HCT116 (cell line): ENCODE measurements around the gene ABCA5. TPM values are rescaled to one million over a fixed set of nuclear protein-coding genes. Genes with fewer than 3 reads are reported as not detected.

Experiments
- ATAC-seq: fragments of 200-7000 bp; cut with Tn5 transposase; 2 replicates; pipeline ENCODE4 v1.9.1; 2020; ENCODE audit warnings: mild to moderate bottlenecking, moderate library complexity
- BruUV-seq: library from RNA; stranded (reverse); fragments of 400-500 nt; replicated peaks from 2 replicates; lab custom pipeline; 2021; lab: Mats Ljungman, UMichigan
- CTCF ChIA-PET: fragments of 300-600 bp; sonication (Branson Sonifier 250); formaldehyde crosslinking; loops from one replicate; lab custom pipeline; 2021; ENCODE audit warnings: antibody characterized with exemption; lab: Charles Lee
- POLR2A ChIA-PET: fragments of 300-600, 350-600 bp; sonication (Branson Sonifier 250); formaldehyde crosslinking; loops from one replicate; lab custom pipeline; 2021; ENCODE audit warnings: antibody characterized with exemption; lab: Charles Lee
- RAD21 ChIA-PET, 2 experiments: fragments of 300-600 bp; sonication (Branson Sonifier 250); formaldehyde crosslinking; loops; one replicate each; lab custom pipeline; 2023; ENCODE audit warnings: low total read pairs in 2 of 2; ENCODE audit not compliant: uncharacterized antibody in 2 of 2, unreplicated experiment in 2 of 2, low non-redundant PET in 1 of 2; lab: Charles Lee
- DNase-seq: peaks from one replicate; pipeline ENCODE4 v3.0.0-alpha.2; 2010; ENCODE audit warnings: low read depth, low spot score
- H2AFZ ChIP-seq: fragments of 200-600 bp; shearing (Covaris generic), sonication (generic); 2 replicates; pipeline ENCODE4 v1.6.1; 2017; ENCODE audit warnings: low read depth, mixed run types, mixed read lengths, antibody characterized with exemption, low read length; ENCODE audit not compliant: poor library complexity, severe bottlenecking
- H3K27ac ChIP-seq: 2 replicates; pipeline ENCODE4 v1.5.1; 2012; ENCODE audit warnings: low read depth, low read length
- H3K27me3 ChIP-seq: fragments of 200-600 bp; sonication (generic); 2 replicates; pipeline ENCODE4 v1.6.1; 2016; ENCODE audit warnings: mixed run types, low read length, mixed read lengths; ENCODE audit not compliant: insufficient read depth
- H3K36me3 ChIP-seq, 2 experiments: fragments of 200-500 bp in 1 of 2; fragments of 200-600 bp in 1 of 2; sonication (Bioruptor generic) in 1 of 2; sonication (generic) in 1 of 2; 2 replicates each; pipeline versions ENCODE4 v1.5.1 to v1.6.1; 2014 to 2016; ENCODE audit warnings: low read length in 2 of 2, inconsistent platforms in 1 of 2, mixed read lengths in 1 of 2, mixed run types in 1 of 2; ENCODE audit not compliant: insufficient read depth in 2 of 2, control insufficient read depth in 1 of 2
- H3K4me1 ChIP-seq, 2 experiments: fragments of 200-600 bp in 1 of 2; sonication (generic) in 1 of 2; 2 replicates each; pipeline versions ENCODE4 v1.5.1 to v1.6.1; 2012 to 2017; ENCODE audit warnings: low read length in 2 of 2, inconsistent platforms in 1 of 2, mild to moderate bottlenecking in 1 of 2, mixed read lengths in 1 of 2, mixed run types in 1 of 2, moderate library complexity in 1 of 2; ENCODE audit not compliant: insufficient read depth in 2 of 2, control insufficient read depth in 1 of 2
- H3K4me2 ChIP-seq: fragments of 200-600 bp; sonication (generic); 2 replicates; pipeline ENCODE4 v1.6.1; 2017; ENCODE audit warnings: mixed run types, low read length, mixed read lengths
- H3K4me3 ChIP-seq, 2 experiments: fragments of 200-600 bp in 1 of 2; sonication (generic) in 1 of 2; replicated peaks in 1 of 2; 2 replicates each; pipeline ENCODE4 v1.5.1; 2011 to 2016; ENCODE audit warnings: low read length in 2 of 2, control low read depth in 1 of 2, low read depth in 1 of 2, mild to moderate bottlenecking in 1 of 2, mixed read lengths in 1 of 2, mixed run types in 1 of 2
- H3K79me2 ChIP-seq: fragments of 200-600 bp; sonication (generic); 2 replicates; pipeline ENCODE4 v1.6.1; 2017; ENCODE audit warnings: mild to moderate bottlenecking, mixed run types, low read length, moderate library complexity, mixed read lengths; ENCODE audit not compliant: insufficient read depth
- H3K9ac ChIP-seq: fragments of 200-600 bp; sonication (generic); 2 replicates; pipeline ENCODE4 v1.6.1; 2016; ENCODE audit warnings: low read length, mixed read lengths
- H3K9me2 ChIP-seq: fragments of 200-600 bp; sonication (generic), shearing (Covaris generic); 2 replicates; pipeline ENCODE4 v1.6.1; 2017; ENCODE audit warnings: mixed run types, mild to moderate bottlenecking, moderate library complexity; ENCODE audit not compliant: insufficient read depth
- H3K9me3 ChIP-seq, 2 experiments: fragments of 200-500 bp in 1 of 2; fragments of 200-600 bp in 1 of 2; sonication (Bioruptor generic) in 1 of 2; sonication (generic) in 1 of 2; 2 replicates each; pipeline ENCODE4 v1.6.1; 2014 to 2017; ENCODE audit warnings: low read length in 2 of 2, mixed read lengths in 2 of 2, inconsistent platforms in 1 of 2, low read depth in 1 of 2, mild to moderate bottlenecking in 1 of 2, mixed run types in 1 of 2, moderate library complexity in 1 of 2; ENCODE audit not compliant: control insufficient read depth in 1 of 2, insufficient read depth in 1 of 2
- H4K20me1 ChIP-seq: fragments of 200-600 bp; sonication (generic), shearing (Covaris generic); 2 replicates; pipeline ENCODE4 v1.6.1; 2017; ENCODE audit warnings: mixed run types, mild to moderate bottlenecking, moderate library complexity; ENCODE audit not compliant: insufficient read depth
- ATF3 ChIP-seq: IDR thresholded peaks from 2 replicates; pipeline ENCODE4 v1.6.1; 2012
- CBX3 ChIP-seq: IDR thresholded peaks from 2 replicates; pipeline ENCODE4 v1.6.1; 2012; ENCODE audit warnings: low read depth
- EGR1 ChIP-seq: IDR thresholded peaks from 2 replicates; pipeline ENCODE4 v1.6.1; 2012; ENCODE audit warnings: low read depth
- EZH2 ChIP-seq: fragments of 200-600 bp; sonication (generic); IDR thresholded peaks from 2 replicates; pipeline ENCODE4 v1.6.1; 2017; ENCODE audit warnings: antibody characterized with exemption, mixed run types
- EZH2phosphoT487 ChIP-seq: fragments of 200-600 bp; IDR thresholded peaks from 2 replicates; pipeline ENCODE4 v1.6.1; 2018; ENCODE audit warnings: antibody characterized with exemption, borderline replicate concordance
- FOSL1 ChIP-seq: IDR thresholded peaks from 2 replicates; pipeline ENCODE4 v1.6.1; 2012; ENCODE audit warnings: low read depth
- JUND ChIP-seq: IDR thresholded peaks from 2 replicates; pipeline ENCODE4 v1.6.1; 2012
- MAX ChIP-seq: IDR thresholded peaks from 2 replicates; pipeline ENCODE4 v1.6.1; 2012
- RAD21 ChIP-seq: IDR thresholded peaks from 2 replicates; pipeline ENCODE4 v1.6.1; 2012; ENCODE audit warnings: low read depth, mild to moderate bottlenecking
- SP1 ChIP-seq: IDR thresholded peaks from 2 replicates; pipeline ENCODE4 v1.6.1; 2012; ENCODE audit warnings: low read depth
- SRF ChIP-seq: IDR thresholded peaks from 2 replicates; pipeline ENCODE4 v1.6.1; 2012; ENCODE audit warnings: low read depth
- TCF7L2 ChIP-seq: IDR thresholded peaks from 2 replicates; pipeline ENCODE4 v1.7.0; 2011; ENCODE audit warnings: borderline replicate concordance, inconsistent platforms; ENCODE audit not compliant: insufficient read depth, insufficient read length; ENCODE audit errors: extremely low read depth
- YY1 ChIP-seq: IDR thresholded peaks from 2 replicates; pipeline ENCODE4 v1.6.1; 2011; ENCODE audit warnings: low read length, low read depth, moderate library complexity, mild to moderate bottlenecking; ENCODE audit not compliant: insufficient replicate concordance; ENCODE audit errors: extremely low read depth
- ZNF274 ChIP-seq: fragments of 200-500 bp; sonication (Bioruptor generic); IDR thresholded peaks from 2 replicates; pipeline ENCODE4 v1.6.1; 2014; ENCODE audit warnings: mild to moderate bottlenecking, low read depth, low read length, inconsistent platforms
- intact Hi-C: fragments of 100-400 bp; cut with micrococcal nuclease; formaldehyde crosslinking; loops from 2 replicates; pipeline ENCODE4 v1.10.0; 2022
- total RNA-seq: library from RNA; stranded (reverse); gene quantifications from one replicate; pipeline ENCODE4 v1.2.1, GENCODE V29; 2021; ENCODE audit not compliant: unreplicated experiment

Gene ABCA5
- total RNA-seq, 1 experiment from 2014 or later = 6.8 TPM

- H3K79me2 ChIP-seq = no peaks in the 10 kb centered on the region
- CTCF ChIA-PET = interaction anchor here (1.4 to 2.0 kb wide), 3 partner anchors 10 to 200 kb away, joined by 5 to 18 read pairs (median 6); no protein-coding TSS in a partner anchor
These were observed 1.2 kb downstream of the ABCA5 start for GRCh38 chr17:69325518-69326376.

GRCh38 chr17:69323806-69324205 is 3.1 kb downstream of the ABCA5 start:
- DNase-seq = no peak
- CTCF ChIA-PET = no interaction called here
- TF ChIP-seq EGR1 (no peak), CBX3 (no peak), EZH2 (no peak), SRF (no peak), EZH2phosphoT487 (no peak), TCF7L2 (no peak), SP1 (no peak), YY1 (no peak)
- TF ChIP-seq, all 23 proteins: peak for 0
- Histone ChIP-seq H3K4me2 (no peak overlapping the region), H3K9me2 (no peaks in the 10 kb centered on the region), H3K36me3 (no peaks in the 10 kb centered on the region), H3K4me3 (no peak overlapping the region), H2AFZ (no peak overlapping the region), H3K4me1 (peaks cover 8 to 15% of the 10 kb centered on the region in 2 experiments), H3K9ac (no peak overlapping the region), H3K27me3 (no peaks in the 10 kb centered on the region), H3K9me3 (no peaks in the 10 kb centered on the region), H4K20me1 (no peaks in the 10 kb centered on the region), H3K27ac (no peak overlapping the region), H3K79me2 (no peaks in the 10 kb centered on the region)
- POLR2A ChIA-PET = no interaction called here
- RAD21 ChIA-PET = no interaction called here
- BruUV-seq = no TSS peak
- intact Hi-C loops = no loop called here
- no peak for ATAC-seq

More at GRCh38 chr17:69325518-69326376, 1.2 kb downstream of the ABCA5 start:
- ChIA-PET POLR2A (interaction anchor here (1.3 kb wide), 1 partner anchor 12 kb away, joined by 5 read pairs; no protein-coding TSS in a partner anchor), RAD21 (interaction anchor here (0.6 to 1.2 kb wide), 2 partner anchors 33 to 79 kb away, joined by 3 read pairs; no protein-coding TSS in a partner anchor)
- Histone ChIP-seq H3K9me2 (no peaks in the 10 kb centered on the region), H3K4me3 (peak overlapping the region; percentile 59 to 67), H3K36me3 (no peaks in the 10 kb centered on the region), H3K4me2 (peak overlapping the region; percentile 93), H3K27me3 (no peaks in the 10 kb centered on the region), H3K27ac (no peak overlapping the region), H4K20me1 (no peaks in the 10 kb centered on the region), H3K9ac (peak overlapping the region; percentile 48; the same call in 1 of the 2 replicates), H3K9me3 (no peaks in the 10 kb centered on the region), H3K4me1 (peaks cover 8 to 15% of the 10 kb centered on the region in 2 experiments), H2AFZ (peak overlapping the region; percentile 39)
- intact Hi-C loops = no loop called here
- no TSS peak for BruUV-seq
- ATAC-seq (no peak), DNase-seq (no peak)
- TF ChIP-seq EZH2 (no peak), JUND (no peak), RAD21 (no peak), ATF3 (no peak), MAX (peak; percentile 7; the same call in 1 of the 2 replicates), FOSL1 (no peak), ZNF274 (no peak), EZH2phosphoT487 (no peak)
